ENCODE data around the gene PCNX1. TPM values are rescaled to one million over a fixed set of nuclear protein-coding genes. Genes with fewer than 3 reads are reported as not detected.

Gene PCNX1
- total RNA-seq, 8 experiments from 2014 or later: 17.2 to 79.9 (median 32.7) TPM

- Histone ChIP-seq H3K27ac (no peak overlapping the region), H3K4me1 (replicated peaks in 1 of 2) (no peaks in the 10 kb centered on the region), H3K4me3 (no peak overlapping the region)
- 72 to 100% (median 93%) methylated on average over 1 to 10 of the region's 10 CpGs; no CpG with 5 or more reads in 1 of the 10 experiments for WGBS, 10 experiments
- in situ Hi-C loops (cut with MboI; ENCODE audit: low pct_unique_long_range_greater_than_20kb in 2 of 9, low sequenced_read_pairs in 9 of 9, unreplicated experiment in 9 of 9): no loop called here
- no peak for ATAC-seq (replicated peaks in 6 of 8)
Observed at GRCh38 chr14:70988452-70988851, 81.2 kb downstream of the PCNX1 start.

GRCh38 chr14:70993931-70994330 lies 86.7 kb downstream of the PCNX1 start:
- ATAC-seq (replicated peaks in 6 of 8): no peak
- no peak overlapping the region for H3K27ac ChIP-seq
- no peaks in the 10 kb centered on the region for H3K4me1 ChIP-seq (replicated peaks in 1 of 2)
- in situ Hi-C loops (cut with MboI; ENCODE audit: low pct_unique_long_range_greater_than_20kb in 2 of 9, low sequenced_read_pairs in 9 of 9, unreplicated experiment in 9 of 9): no loop called here
- H3K4me3 ChIP-seq: no peak overlapping the region

- Histone ChIP-seq H3K4me1 (replicated peaks in 1 of 2) (no peaks in the 10 kb centered on the region), H3K27ac (no peak overlapping the region), H3K4me3 (no peak overlapping the region)
- WGBS, 10 experiments: 86 to 100% (median 100%) methylated on average over 1 of the region's 1 CpG; no CpG with 5 or more reads in 3 of the 10 experiments
- no peak for ATAC-seq (replicated peaks in 6 of 8)
- in situ Hi-C loops (cut with MboI; ENCODE audit: low pct_unique_long_range_greater_than_20kb in 2 of 9, low sequenced_read_pairs in 9 of 9, unreplicated experiment in 9 of 9): no loop called here
Observed at GRCh38 chr14:70995211-70995610, 88.0 kb downstream of the PCNX1 start.

- H3K4me1 ChIP-seq (replicated peaks in 1 of 2): no peaks in the 10 kb centered on the region
- WGBS, 10 experiments: 43 to 87% (median 75%) methylated on average over 1 to 3 of the region's 3 CpGs; no CpG with 5 or more reads in 5 of the 10 experiments
- no peak overlapping the region for H3K4me3 ChIP-seq
- peak in 3 of 8 experiments; percentile 42 to 100 (median 53) for ATAC-seq (replicated peaks in 6 of 8)
- H3K27ac ChIP-seq: no peak overlapping the region
- in situ Hi-C loops (cut with MboI; ENCODE audit: low pct_unique_long_range_greater_than_20kb in 2 of 9, low sequenced_read_pairs in 9 of 9, unreplicated experiment in 9 of 9): no loop called here
Observed at GRCh38 chr14:70995671-70996070, 88.4 kb downstream of the PCNX1 start.

- H3K4me3 ChIP-seq: no peak overlapping the region
- peaks cover 0 to 8% of the 10 kb centered on the region in 2 donors for H3K4me1 ChIP-seq (replicated peaks in 1 of 2)
- in situ Hi-C loops (cut with MboI; ENCODE audit: low pct_unique_long_range_greater_than_20kb in 2 of 9, low sequenced_read_pairs in 9 of 9, unreplicated experiment in 9 of 9): no loop called here
- ATAC-seq (replicated peaks in 6 of 8): no peak
- H3K27ac ChIP-seq: no peak overlapping the region
- WGBS, 10 experiments: 83 to 100% (median 96%) methylated on average over 1 of the region's 1 CpG; no CpG with 5 or more reads in 2 of the 10 experiments
Observed at GRCh38 chr14:70999117-70999516, 91.9 kb downstream of the PCNX1 start.

- no peak overlapping the region for H3K27ac ChIP-seq
- in situ Hi-C loops (cut with MboI; ENCODE audit: low pct_unique_long_range_greater_than_20kb in 2 of 9, low sequenced_read_pairs in 9 of 9, unreplicated experiment in 9 of 9): no loop called here
Observed at GRCh38 chr14:71000091-71000490, 92.8 kb downstream of the PCNX1 start.

GRCh38 chr14:71001742-71002141 lies 94.5 kb downstream of the PCNX1 start:
- Histone ChIP-seq H3K27ac (no peak overlapping the region), H3K4me3 (no peak overlapping the region), H3K4me1 (replicated peaks in 1 of 2) (peaks cover 0 to 8% of the 10 kb centered on the region in 2 donors)
- WGBS, 10 experiments: 46 to 90% (median 79%) methylated on average over 1 to 5 of the region's 5 CpGs; no CpG with 5 or more reads in 2 of the 10 experiments
- peak in 2 of 8 experiments; percentile 18 to 38 for ATAC-seq (replicated peaks in 6 of 8)
- in situ Hi-C loops (cut with MboI; ENCODE audit: low pct_unique_long_range_greater_than_20kb in 2 of 9, low sequenced_read_pairs in 9 of 9, unreplicated experiment in 9 of 9): no loop called here

More at GRCh38 chr14:71000091-71000490, 92.8 kb downstream of the PCNX1 start:
- 85 to 100% (median 100%) methylated on average over 2 of the region's 2 CpGs for WGBS, 10 experiments
- ATAC-seq (replicated peaks in 6 of 8): no peak
- H3K4me1 ChIP-seq (replicated peaks in 1 of 2): peaks cover 0 to 8% of the 10 kb centered on the region in 2 donors
- H3K4me3 ChIP-seq: no peak overlapping the region

- ATAC-seq (replicated peaks in 6 of 8): no peak
Observed at GRCh38 chr14:71003156-71003555, 95.9 kb downstream of the PCNX1 start.

GRCh38 chr14:71004481-71004880 lies 97.2 kb downstream of the PCNX1 start:
- in situ Hi-C loops (cut with MboI; ENCODE audit: low pct_unique_long_range_greater_than_20kb in 2 of 9, low sequenced_read_pairs in 9 of 9, unreplicated experiment in 9 of 9): no loop called here
- no peak for ATAC-seq (replicated peaks in 6 of 8)

More at GRCh38 chr14:71003156-71003555, 95.9 kb downstream of the PCNX1 start:
- H3K4me3 ChIP-seq: no peak overlapping the region
- in situ Hi-C loops (cut with MboI; ENCODE audit: low pct_unique_long_range_greater_than_20kb in 2 of 9, low sequenced_read_pairs in 9 of 9, unreplicated experiment in 9 of 9): no loop called here
- peaks cover 0 to 8% of the 10 kb centered on the region in 2 donors for H3K4me1 ChIP-seq (replicated peaks in 1 of 2)
- WGBS, 10 experiments: 90 to 100% (median 100%) methylated on average over 1 to 13 of the region's 13 CpGs
- H3K27ac ChIP-seq: no peak overlapping the region

GRCh38 chr14:71005076-71005475 lies 97.8 kb downstream of the PCNX1 start:
- in situ Hi-C loops (cut with MboI; ENCODE audit: low pct_unique_long_range_greater_than_20kb in 2 of 9, low sequenced_read_pairs in 9 of 9, unreplicated experiment in 9 of 9): no loop called here
- ATAC-seq (replicated peaks in 6 of 8): no peak
- no peak overlapping the region for H3K4me3 ChIP-seq
- H3K27ac ChIP-seq: no peak overlapping the region
- WGBS, 10 experiments: 82 to 100% (median 100%) methylated on average over 1 to 4 of the region's 4 CpGs; no CpG with 5 or more reads in 1 of the 10 experiments
- H3K4me1 ChIP-seq (replicated peaks in 1 of 2): peaks cover 0 to 8% of the 10 kb centered on the region in 2 donors

More at GRCh38 chr14:71004481-71004880, 97.2 kb downstream of the PCNX1 start:
- H3K4me1 ChIP-seq (replicated peaks in 1 of 2): peaks cover 0 to 8% of the 10 kb centered on the region in 2 donors
- H3K27ac ChIP-seq: no peak overlapping the region
- WGBS, 10 experiments: 58 to 100% (median 100%) methylated on average over 1 to 2 of the region's 2 CpGs; no CpG with 5 or more reads in 3 of the 10 experiments
- H3K4me3 ChIP-seq: no peak overlapping the region

GRCh38 chr14:71006200-71006563 lies 98.9 kb downstream of the PCNX1 start:
- Histone ChIP-seq H3K27ac (no peak overlapping the region), H3K4me1 (replicated peaks in 1 of 2) (peaks cover 0 to 8% of the 10 kb centered on the region in 2 donors), H3K4me3 (no peak overlapping the region)
- WGBS, 10 experiments: 0 to 97% (median 56%) methylated on average over 1 to 2 of the region's 2 CpGs; no CpG with 5 or more reads in 4 of the 10 experiments
- in situ Hi-C loops (cut with MboI; ENCODE audit: low pct_unique_long_range_greater_than_20kb in 2 of 9, low sequenced_read_pairs in 9 of 9, unreplicated experiment in 9 of 9): no loop called here
- no peak for ATAC-seq (replicated peaks in 6 of 8)

- ATAC-seq (replicated peaks in 6 of 8): no peak
- in situ Hi-C loops (cut with MboI; ENCODE audit: low pct_unique_long_range_greater_than_20kb in 2 of 9, low sequenced_read_pairs in 9 of 9, unreplicated experiment in 9 of 9): no loop called here
- Histone ChIP-seq H3K4me1 (replicated peaks in 1 of 2) (no peaks in the 10 kb centered on the region), H3K27ac (no peak overlapping the region), H3K4me3 (no peak overlapping the region)
- WGBS, 10 experiments: 80 to 100% (median 93%) methylated on average over 1 of the region's 1 CpG
Observed at GRCh38 chr14:71011479-71011878, 104.2 kb downstream of the PCNX1 start.

GRCh38 chr14:71012888-71013287 lies 105.6 kb downstream of the PCNX1 start:
- no peak for ATAC-seq (replicated peaks in 6 of 8)
- 75 to 100% (median 100%) methylated on average over 1 to 4 of the region's 4 CpGs for WGBS, 10 experiments
- no peaks in the 10 kb centered on the region for H3K4me1 ChIP-seq (replicated peaks in 1 of 2)
- in situ Hi-C loops (cut with MboI; ENCODE audit: low pct_unique_long_range_greater_than_20kb in 2 of 9, low sequenced_read_pairs in 9 of 9, unreplicated experiment in 9 of 9): no loop called here
- no peak overlapping the region for H3K27ac ChIP-seq
- no peak overlapping the region for H3K4me3 ChIP-seq

- no peak overlapping the region for H3K4me3 ChIP-seq
- ATAC-seq (replicated peaks in 6 of 8): no peak
- H3K27ac ChIP-seq: no peak overlapping the region
- 0 to 80% (median 11%) methylated on average over 1 of the region's 1 CpG; no CpG with 5 or more reads in 3 of the 10 experiments for WGBS, 10 experiments
- H3K4me1 ChIP-seq (replicated peaks in 1 of 2): no peaks in the 10 kb centered on the region
- in situ Hi-C loops (cut with MboI; ENCODE audit: low pct_unique_long_range_greater_than_20kb in 2 of 9, low sequenced_read_pairs in 9 of 9, unreplicated experiment in 9 of 9): no loop called here
Observed at GRCh38 chr14:71013551-71014192, 106.4 kb downstream of the PCNX1 start.

Measured in motor neuron (in vitro differentiated cells).